Measurements from ENCODE around the gene AKAP12. TPM values are rescaled to one million over a fixed set of nuclear protein-coding genes. Genes with fewer than 3 reads are reported as not detected.

Gene AKAP12
- total and polyA plus RNA-seq, 2 experiments from 2014 or later: 90.1 to 137 TPM

GRCh38 chr6:151236668-151237401, 2.9 kb upstream of the AKAP12 start:
- peaks cover 6% of the 10 kb centered on the region; the same call in 1 of the 2 replicates for H3K27me3 ChIP-seq (ENCODE audit: insufficient read depth)
- TF ChIP-seq POLR2AphosphoS5 (IDR thresholded peaks at IDR 0.05; ENCODE audit: low read depth): no peak
- no peak for TF ChIP-seq JUNB (IDR thresholded peaks at IDR 0.05; ENCODE audit: unreplicated experiment)
- TF ChIP-seq ZNF114 (CRISPR knock-in tag; IDR thresholded peaks at IDR 0.05): no peak
- TF ChIP-seq CREB1 (CRISPR knock-in tag; IDR thresholded peaks at IDR 0.05; ENCODE audit: low read depth): no peak
- TF ChIP-seq EZH2 (IDR thresholded peaks at IDR 0.05; ENCODE audit: low read depth, unreplicated experiment): no peak
- TF ChIP-seq EZH2phosphoT487 (IDR thresholded peaks at IDR 0.05; ENCODE audit: unreplicated experiment): no peak
- no peak for TF ChIP-seq NANOG (IDR thresholded peaks at IDR 0.05; ENCODE audit: borderline replicate concordance)
- TF ChIP-seq, protein P1, sequence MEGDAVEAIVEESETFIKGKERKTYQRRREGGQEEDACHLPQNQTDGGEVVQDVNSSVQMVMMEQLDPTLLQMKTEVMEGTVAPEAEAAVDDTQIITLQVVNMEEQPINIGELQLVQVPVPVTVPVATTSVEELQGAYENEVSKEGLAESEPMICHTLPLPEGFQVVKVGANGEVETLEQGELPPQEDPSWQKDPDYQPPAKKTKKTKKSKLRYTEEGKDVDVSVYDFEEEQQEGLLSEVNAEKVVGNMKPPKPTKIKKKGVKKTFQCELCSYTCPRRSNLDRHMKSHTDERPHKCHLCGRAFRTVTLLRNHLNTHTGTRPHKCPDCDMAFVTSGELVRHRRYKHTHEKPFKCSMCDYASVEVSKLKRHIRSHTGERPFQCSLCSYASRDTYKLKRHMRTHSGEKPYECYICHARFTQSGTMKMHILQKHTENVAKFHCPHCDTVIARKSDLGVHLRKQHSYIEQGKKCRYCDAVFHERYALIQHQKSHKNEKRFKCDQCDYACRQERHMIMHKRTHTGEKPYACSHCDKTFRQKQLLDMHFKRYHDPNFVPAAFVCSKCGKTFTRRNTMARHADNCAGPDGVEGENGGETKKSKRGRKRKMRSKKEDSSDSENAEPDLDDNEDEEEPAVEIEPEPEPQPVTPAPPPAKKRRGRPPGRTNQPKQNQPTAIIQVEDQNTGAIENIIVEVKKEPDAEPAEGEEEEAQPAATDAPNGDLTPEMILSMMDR (conservative IDR thresholded peaks at IDR 0.05; ENCODE audit: low read depth in 2 of 2): no peak
- TF ChIP-seq, protein P2, sequence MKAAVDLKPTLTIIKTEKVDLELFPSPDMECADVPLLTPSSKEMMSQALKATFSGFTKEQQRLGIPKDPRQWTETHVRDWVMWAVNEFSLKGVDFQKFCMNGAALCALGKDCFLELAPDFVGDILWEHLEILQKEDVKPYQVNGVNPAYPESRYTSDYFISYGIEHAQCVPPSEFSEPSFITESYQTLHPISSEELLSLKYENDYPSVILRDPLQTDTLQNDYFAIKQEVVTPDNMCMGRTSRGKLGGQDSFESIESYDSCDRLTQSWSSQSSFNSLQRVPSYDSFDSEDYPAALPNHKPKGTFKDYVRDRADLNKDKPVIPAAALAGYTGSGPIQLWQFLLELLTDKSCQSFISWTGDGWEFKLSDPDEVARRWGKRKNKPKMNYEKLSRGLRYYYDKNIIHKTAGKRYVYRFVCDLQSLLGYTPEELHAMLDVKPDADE (IDR thresholded peaks at IDR 0.05): no peak
- no peak for TF ChIP-seq ZNF331 (CRISPR knock-in tag; IDR thresholded peaks at IDR 0.05; ENCODE audit: low read depth)
- TF ChIP-seq, protein P3, sequence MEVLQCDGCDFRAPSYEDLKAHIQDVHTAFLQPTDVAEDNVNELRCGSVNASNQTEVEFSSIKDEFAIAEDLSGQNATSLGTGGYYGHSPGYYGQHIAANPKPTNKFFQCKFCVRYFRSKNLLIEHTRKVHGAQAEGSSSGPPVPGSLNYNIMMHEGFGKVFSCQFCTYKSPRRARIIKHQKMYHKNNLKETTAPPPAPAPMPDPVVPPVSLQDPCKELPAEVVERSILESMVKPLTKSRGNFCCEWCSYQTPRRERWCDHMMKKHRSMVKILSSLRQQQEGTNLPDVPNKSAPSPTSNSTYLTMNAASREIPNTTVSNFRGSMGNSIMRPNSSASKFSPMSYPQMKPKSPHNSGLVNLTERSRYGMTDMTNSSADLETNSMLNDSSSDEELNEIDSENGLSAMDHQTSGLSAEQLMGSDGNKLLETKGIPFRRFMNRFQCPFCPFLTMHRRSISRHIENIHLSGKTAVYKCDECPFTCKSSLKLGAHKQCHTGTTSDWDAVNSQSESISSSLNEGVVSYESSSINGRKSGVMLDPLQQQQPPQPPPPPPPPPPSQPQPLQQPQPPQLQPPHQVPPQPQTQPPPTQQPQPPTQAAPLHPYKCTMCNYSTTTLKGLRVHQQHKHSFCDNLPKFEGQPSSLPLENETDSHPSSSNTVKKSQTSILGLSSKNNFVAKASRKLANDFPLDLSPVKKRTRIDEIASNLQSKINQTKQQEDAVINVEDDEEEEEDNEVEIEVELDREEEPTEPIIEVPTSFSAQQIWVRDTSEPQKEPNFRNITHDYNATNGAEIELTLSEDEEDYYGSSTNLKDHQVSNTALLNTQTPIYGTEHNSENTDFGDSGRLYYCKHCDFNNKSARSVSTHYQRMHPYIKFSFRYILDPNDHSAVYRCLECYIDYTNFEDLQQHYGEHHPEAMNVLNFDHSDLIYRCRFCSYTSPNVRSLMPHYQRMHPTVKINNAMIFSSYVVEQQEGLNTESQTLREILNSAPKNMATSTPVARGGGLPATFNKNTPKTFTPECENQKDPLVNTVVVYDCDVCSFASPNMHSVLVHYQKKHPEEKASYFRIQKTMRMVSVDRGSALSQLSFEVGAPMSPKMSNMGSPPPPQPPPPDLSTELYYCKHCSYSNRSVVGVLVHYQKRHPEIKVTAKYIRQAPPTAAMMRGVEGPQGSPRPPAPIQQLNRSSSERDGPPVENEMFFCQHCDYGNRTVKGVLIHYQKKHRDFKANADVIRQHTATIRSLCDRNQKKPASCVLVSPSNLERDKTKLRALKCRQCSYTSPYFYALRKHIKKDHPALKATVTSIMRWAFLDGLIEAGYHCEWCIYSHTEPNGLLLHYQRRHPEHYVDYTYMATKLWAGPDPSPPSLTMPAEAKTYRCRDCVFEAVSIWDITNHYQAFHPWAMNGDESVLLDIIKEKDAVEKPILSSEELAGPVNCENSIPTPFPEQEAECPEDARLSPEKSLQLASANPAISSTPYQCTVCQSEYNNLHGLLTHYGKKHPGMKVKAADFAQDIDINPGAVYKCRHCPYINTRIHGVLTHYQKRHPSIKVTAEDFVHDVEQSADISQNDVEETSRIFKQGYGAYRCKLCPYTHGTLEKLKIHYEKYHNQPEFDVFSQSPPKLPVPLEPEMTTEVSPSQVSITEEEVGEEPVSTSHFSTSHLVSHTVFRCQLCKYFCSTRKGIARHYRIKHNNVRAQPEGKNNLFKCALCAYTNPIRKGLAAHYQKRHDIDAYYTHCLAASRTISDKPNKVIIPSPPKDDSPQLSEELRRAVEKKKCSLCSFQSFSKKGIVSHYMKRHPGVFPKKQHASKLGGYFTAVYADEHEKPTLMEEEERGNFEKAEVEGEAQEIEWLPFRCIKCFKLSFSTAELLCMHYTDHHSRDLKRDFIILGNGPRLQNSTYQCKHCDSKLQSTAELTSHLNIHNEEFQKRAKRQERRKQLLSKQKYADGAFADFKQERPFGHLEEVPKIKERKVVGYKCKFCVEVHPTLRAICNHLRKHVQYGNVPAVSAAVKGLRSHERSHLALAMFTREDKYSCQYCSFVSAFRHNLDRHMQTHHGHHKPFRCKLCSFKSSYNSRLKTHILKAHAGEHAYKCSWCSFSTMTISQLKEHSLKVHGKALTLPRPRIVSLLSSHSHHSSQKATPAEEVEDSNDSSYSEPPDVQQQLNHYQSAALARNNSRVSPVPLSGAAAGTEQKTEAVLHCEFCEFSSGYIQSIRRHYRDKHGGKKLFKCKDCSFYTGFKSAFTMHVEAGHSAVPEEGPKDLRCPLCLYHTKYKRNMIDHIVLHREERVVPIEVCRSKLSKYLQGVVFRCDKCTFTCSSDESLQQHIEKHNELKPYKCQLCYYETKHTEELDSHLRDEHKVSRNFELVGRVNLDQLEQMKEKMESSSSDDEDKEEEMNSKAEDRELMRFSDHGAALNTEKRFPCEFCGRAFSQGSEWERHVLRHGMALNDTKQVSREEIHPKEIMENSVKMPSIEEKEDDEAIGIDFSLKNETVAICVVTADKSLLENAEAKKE (CRISPR knock-in tag; IDR thresholded peaks at IDR 0.05): no peak
- no peak for TF ChIP-seq STAT1 (IDR thresholded peaks at IDR 0.05; ENCODE audit: unreplicated experiment)
- no peaks in the 10 kb centered on the region for H3K9me2 ChIP-seq (ENCODE audit: insufficient read depth)
- DNase-seq (ENCODE audit: low spot score) (no peak), ATAC-seq (no peak)
- H3K27ac ChIP-seq (ENCODE audit: low read depth): no peak overlapping the region
- H4K20me1 ChIP-seq (replicated peaks; ENCODE audit: insufficient read depth): 0 out of 2 replicates have a peak, but pooled peaks cover under 1% of the 10 kb centered on the region
- Mint-ChIP-seq H3K36me3 (ENCODE audit: low read depth) (no peaks in the 10 kb centered on the region), H3K4me3 (no peak overlapping the region), H3K27me3 (ENCODE audit: insufficient read depth, low read depth, poor library complexity) (peaks cover 14% of the 10 kb centered on the region), H3K27ac (no peak overlapping the region), H3K9me3 (no peaks in the 10 kb centered on the region; the same call in 1 of the 3 replicates), H3K4me1 (peaks cover 15% of the 10 kb centered on the region)
- peaks cover 8% of the 10 kb centered on the region for H3K79me2 ChIP-seq (replicated peaks; ENCODE audit: insufficient read depth)
- H2AFZ ChIP-seq: no peak overlapping the region
- H3F3A ChIP-seq (replicated peaks; ENCODE audit: low read depth): peaks cover 4% of the 10 kb centered on the region
- no peak overlapping the region for H3K4me2 ChIP-seq
- H3K4me3 ChIP-seq: no peak overlapping the region
- H3K4me1 ChIP-seq (ENCODE audit: insufficient read depth): peaks cover 17% of the 10 kb centered on the region
- H3K36me3 ChIP-seq (ENCODE audit: insufficient read depth): no peaks in the 10 kb centered on the region

Measured in GM23338 (cell line).